Epithelial cell of prostate (primary cell): ENCODE measurements around the gene GATA5.

Experiments used
- DNase-seq: peaks from one replicate; pipeline ENCODE4 v3.0.0-alpha.2; 2011; ENCODE audit warnings: low read depth, low spot score
- H3K27ac ChIP-seq: fragments of 450-650 bp; 2 replicates; pipeline ENCODE4 v1.5.1; 2017; ENCODE audit warnings: mild to moderate bottlenecking

GATA5 gene

GRCh38 chr20:62421716-62421990, 54.1 kb downstream of the GATA5 start:
- H3K27ac ChIP-seq: no peak overlapping the region
- no peak for DNase-seq

GRCh38 chr20:62420846-62421715, 54.7 kb downstream of the GATA5 start:
- H3K27ac ChIP-seq: no peak overlapping the region
- no peak for DNase-seq

- no peak overlapping the region for H3K27ac ChIP-seq
- DNase-seq: no peak
These were observed 56.0 kb downstream of the GATA5 start for GRCh38 chr20:62419759-62420158.

DNA sequence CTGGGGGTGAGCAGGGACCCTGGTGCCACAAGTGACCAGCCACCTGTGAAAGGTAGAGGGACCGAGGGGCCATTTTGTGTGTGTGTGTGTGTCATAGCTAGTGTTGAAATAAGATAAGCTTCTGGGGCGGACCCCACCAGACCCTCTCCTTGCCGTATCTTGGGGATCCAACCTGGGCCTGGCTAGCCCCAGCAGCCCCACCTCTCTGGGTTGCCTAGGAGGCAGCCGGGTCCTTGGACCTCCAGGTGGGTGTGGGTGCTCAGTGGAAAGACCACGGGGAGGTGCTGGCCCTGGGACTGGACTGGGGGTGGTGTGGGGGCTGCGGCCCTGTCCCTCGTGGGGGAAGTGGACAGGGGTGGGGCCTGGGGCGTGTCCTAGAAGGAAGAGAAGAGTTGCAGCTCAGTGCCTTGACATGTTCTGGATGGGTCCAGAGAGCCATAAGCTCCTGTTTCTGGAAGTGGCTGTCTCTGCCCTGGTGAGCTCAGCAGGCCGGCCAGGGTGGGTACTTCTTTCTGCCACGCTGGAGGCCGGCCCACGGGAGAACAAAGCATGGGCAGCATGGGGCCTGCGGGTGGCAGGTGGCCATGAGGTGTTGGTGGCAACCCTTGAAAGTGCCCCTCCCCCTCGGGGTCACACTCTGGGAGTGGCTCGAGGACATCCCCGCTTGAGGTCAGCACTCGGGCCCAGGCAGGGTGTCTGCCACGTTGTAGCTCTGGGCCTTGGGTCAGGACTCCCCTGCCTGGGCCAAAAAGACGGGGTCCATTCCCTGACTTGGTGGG, 56.9 kb downstream of the GATA5 start:
- no peak overlapping the region for H3K27ac ChIP-seq

DNA sequence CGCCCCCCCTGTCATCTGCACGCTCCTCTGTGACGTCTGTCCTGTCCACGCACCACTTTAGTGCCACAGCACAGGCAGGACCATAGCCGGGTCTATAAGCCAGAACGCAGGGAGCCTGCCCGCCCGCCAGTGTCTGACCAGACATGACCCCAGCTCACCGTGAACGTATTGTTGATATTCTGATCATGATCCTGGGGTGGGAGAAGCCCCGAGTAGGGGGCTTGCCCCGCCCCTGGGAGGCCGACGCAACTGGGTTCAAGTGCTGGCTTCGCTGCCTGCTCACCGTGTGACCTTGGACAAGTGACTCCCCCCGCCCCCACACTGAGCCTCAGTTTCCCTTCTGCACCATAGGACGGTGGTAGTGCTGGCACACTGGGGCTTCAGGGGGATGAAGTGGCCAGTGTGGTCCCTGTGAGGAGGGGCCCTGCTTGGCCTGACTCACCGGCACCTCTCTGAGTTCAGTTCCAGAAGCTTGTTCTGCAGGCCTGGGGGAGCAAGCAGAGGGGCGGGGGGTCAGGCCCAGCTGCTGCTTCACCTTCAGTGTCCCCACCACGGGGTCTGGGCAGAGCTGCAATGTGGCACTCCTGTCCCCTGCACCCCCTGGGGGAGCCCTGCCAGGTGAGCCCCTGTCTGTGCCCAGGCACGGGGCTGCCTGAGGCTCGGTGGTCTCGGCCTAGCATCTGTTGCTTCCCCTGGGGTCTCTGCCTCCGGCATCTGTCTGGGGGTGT, 57.6 kb downstream of the GATA5 start:
- H3K27ac ChIP-seq: no peak overlapping the region
- DNase-seq: no peak

More for the DNA sequence above, 56.9 kb downstream of the GATA5 start:
- no peak for DNase-seq

GRCh38 chr20:62416651-62417637, 58.9 kb downstream of the GATA5 start:
- no peak for DNase-seq
- no peak overlapping the region for H3K27ac ChIP-seq

DNA sequence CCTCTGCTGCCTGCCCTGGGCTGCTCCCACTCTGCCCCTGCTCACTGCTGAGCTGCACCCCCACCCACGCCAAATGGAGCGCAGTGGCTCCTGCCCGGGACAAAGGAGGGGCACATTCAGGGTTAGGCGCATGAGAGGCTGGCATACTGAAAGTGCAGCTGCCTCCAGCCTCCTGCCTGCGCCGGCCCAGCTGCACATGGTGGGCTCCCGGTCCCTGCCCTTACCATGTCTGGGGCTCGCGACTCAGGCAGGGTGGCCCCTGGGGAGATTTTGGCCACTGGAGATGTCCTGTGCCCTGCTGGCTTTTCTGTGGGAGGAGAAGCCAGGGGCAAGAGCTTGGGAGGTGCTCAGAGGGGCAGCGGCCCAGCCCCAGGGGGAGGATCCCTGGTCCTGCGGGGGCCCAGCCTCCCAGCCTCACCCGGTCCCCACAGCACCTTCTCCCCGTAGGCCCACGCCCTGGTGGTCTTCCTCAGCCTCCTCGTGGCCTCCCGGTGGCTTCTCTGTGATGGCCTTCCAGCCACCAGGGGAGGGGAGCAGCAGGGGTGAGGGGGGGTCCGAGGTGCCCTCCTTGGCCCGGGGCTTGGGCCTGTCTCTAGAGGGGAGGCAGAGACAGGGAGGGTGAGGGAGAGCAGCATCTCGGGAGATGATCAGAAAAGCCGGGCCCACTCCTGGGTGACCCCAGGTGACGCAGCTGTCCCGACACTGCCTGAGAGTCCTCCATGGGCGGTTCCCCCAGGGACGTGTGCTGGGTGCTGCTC, 60.3 kb downstream of the GATA5 start:
- no peak overlapping the region for H3K27ac ChIP-seq
- no peak for DNase-seq

DNA sequence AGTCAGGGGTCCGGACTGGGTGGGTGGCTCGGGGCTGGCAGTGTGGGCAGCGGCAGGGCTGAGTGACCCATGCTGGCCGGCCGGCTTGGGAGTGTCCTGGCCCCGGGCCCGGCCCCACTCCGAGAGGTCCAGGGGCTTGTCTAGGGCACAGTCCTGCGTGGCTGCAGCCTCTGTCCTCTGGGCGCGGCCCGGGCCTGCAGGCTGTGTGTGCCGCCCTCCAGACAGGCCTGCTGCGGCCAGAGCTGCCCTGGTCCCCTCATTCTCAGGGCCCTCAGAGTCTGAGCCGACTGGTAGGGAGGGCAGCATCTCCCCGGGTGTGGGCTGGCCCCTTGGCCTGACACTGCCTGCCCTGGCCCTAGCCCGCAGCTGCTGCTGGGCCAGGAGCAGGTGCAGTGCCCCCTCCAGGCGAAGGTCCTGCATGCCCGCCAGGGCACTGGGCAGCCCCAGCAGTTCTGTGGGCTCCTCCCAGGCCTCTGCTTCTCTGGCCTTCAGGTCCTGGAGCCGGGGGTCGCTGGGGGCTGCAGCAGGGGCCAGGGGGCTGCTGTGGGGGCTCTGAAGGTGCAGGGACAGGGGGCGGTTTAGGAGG, 61.8 kb downstream of the GATA5 start:
- DNase-seq: no peak
- H3K27ac ChIP-seq: no peak overlapping the region
